HCT116 (cell line): Measurements from ENCODE around the gene RLF. TPM values are rescaled to one million over a fixed set of nuclear protein-coding genes. Genes with fewer than 3 reads are reported as not detected.

Experiments used
- ATAC-seq: fragments of 200-7000 bp; cut with Tn5 transposase; 2 replicates; pipeline ENCODE4 v1.9.1; 2020; ENCODE audit warnings: mild to moderate bottlenecking, moderate library complexity
- BruUV-seq: library from RNA; stranded (reverse); fragments of 400-500 nt; replicated peaks from 2 replicates; lab custom pipeline; 2021; lab: Mats Ljungman, UMichigan
- CTCF ChIA-PET: fragments of 300-600 bp; sonication (Branson Sonifier 250); formaldehyde crosslinking; loops from one replicate; lab custom pipeline; 2021; ENCODE audit warnings: antibody characterized with exemption; lab: Charles Lee
- POLR2A ChIA-PET: fragments of 300-600, 350-600 bp; sonication (Branson Sonifier 250); formaldehyde crosslinking; loops from one replicate; lab custom pipeline; 2021; ENCODE audit warnings: antibody characterized with exemption; lab: Charles Lee
- RAD21 ChIA-PET, 2 experiments: fragments of 300-600 bp; sonication (Branson Sonifier 250); formaldehyde crosslinking; loops; one replicate each; lab custom pipeline; 2023; ENCODE audit warnings: low total read pairs in 2 of 2; ENCODE audit not compliant: uncharacterized antibody in 2 of 2, unreplicated experiment in 2 of 2, low non-redundant PET in 1 of 2; lab: Charles Lee
- DNase-seq: peaks from one replicate; pipeline ENCODE4 v3.0.0-alpha.2; 2010; ENCODE audit warnings: low read depth, low spot score
- H2AFZ ChIP-seq: fragments of 200-600 bp; shearing (Covaris generic), sonication (generic); 2 replicates; pipeline ENCODE4 v1.6.1; 2017; ENCODE audit warnings: low read depth, mixed run types, mixed read lengths, antibody characterized with exemption, low read length; ENCODE audit not compliant: poor library complexity, severe bottlenecking
- H3K27ac ChIP-seq: 2 replicates; pipeline ENCODE4 v1.5.1; 2012; ENCODE audit warnings: low read depth, low read length
- H3K27me3 ChIP-seq: fragments of 200-600 bp; sonication (generic); 2 replicates; pipeline ENCODE4 v1.6.1; 2016; ENCODE audit warnings: mixed run types, low read length, mixed read lengths; ENCODE audit not compliant: insufficient read depth
- H3K36me3 ChIP-seq, 2 experiments: fragments of 200-500 bp in 1 of 2; fragments of 200-600 bp in 1 of 2; sonication (Bioruptor generic) in 1 of 2; sonication (generic) in 1 of 2; 2 replicates each; pipeline versions ENCODE4 v1.5.1 to v1.6.1; 2014 to 2016; ENCODE audit warnings: low read length in 2 of 2, inconsistent platforms in 1 of 2, mixed read lengths in 1 of 2, mixed run types in 1 of 2; ENCODE audit not compliant: insufficient read depth in 2 of 2, control insufficient read depth in 1 of 2
- H3K4me1 ChIP-seq, 2 experiments: fragments of 200-600 bp in 1 of 2; sonication (generic) in 1 of 2; 2 replicates each; pipeline versions ENCODE4 v1.5.1 to v1.6.1; 2012 to 2017; ENCODE audit warnings: low read length in 2 of 2, inconsistent platforms in 1 of 2, mild to moderate bottlenecking in 1 of 2, mixed read lengths in 1 of 2, mixed run types in 1 of 2, moderate library complexity in 1 of 2; ENCODE audit not compliant: insufficient read depth in 2 of 2, control insufficient read depth in 1 of 2
- H3K4me2 ChIP-seq: fragments of 200-600 bp; sonication (generic); 2 replicates; pipeline ENCODE4 v1.6.1; 2017; ENCODE audit warnings: mixed run types, low read length, mixed read lengths
- H3K4me3 ChIP-seq, 2 experiments: fragments of 200-600 bp in 1 of 2; sonication (generic) in 1 of 2; replicated peaks in 1 of 2; 2 replicates each; pipeline ENCODE4 v1.5.1; 2011 to 2016; ENCODE audit warnings: low read length in 2 of 2, control low read depth in 1 of 2, low read depth in 1 of 2, mild to moderate bottlenecking in 1 of 2, mixed read lengths in 1 of 2, mixed run types in 1 of 2
- H3K79me2 ChIP-seq: fragments of 200-600 bp; sonication (generic); 2 replicates; pipeline ENCODE4 v1.6.1; 2017; ENCODE audit warnings: mild to moderate bottlenecking, mixed run types, low read length, moderate library complexity, mixed read lengths; ENCODE audit not compliant: insufficient read depth
- H3K9ac ChIP-seq: fragments of 200-600 bp; sonication (generic); 2 replicates; pipeline ENCODE4 v1.6.1; 2016; ENCODE audit warnings: low read length, mixed read lengths
- H3K9me2 ChIP-seq: fragments of 200-600 bp; sonication (generic), shearing (Covaris generic); 2 replicates; pipeline ENCODE4 v1.6.1; 2017; ENCODE audit warnings: mixed run types, mild to moderate bottlenecking, moderate library complexity; ENCODE audit not compliant: insufficient read depth
- H3K9me3 ChIP-seq, 2 experiments: fragments of 200-500 bp in 1 of 2; fragments of 200-600 bp in 1 of 2; sonication (Bioruptor generic) in 1 of 2; sonication (generic) in 1 of 2; 2 replicates each; pipeline ENCODE4 v1.6.1; 2014 to 2017; ENCODE audit warnings: low read length in 2 of 2, mixed read lengths in 2 of 2, inconsistent platforms in 1 of 2, low read depth in 1 of 2, mild to moderate bottlenecking in 1 of 2, mixed run types in 1 of 2, moderate library complexity in 1 of 2; ENCODE audit not compliant: control insufficient read depth in 1 of 2, insufficient read depth in 1 of 2
- H4K20me1 ChIP-seq: fragments of 200-600 bp; sonication (generic), shearing (Covaris generic); 2 replicates; pipeline ENCODE4 v1.6.1; 2017; ENCODE audit warnings: mixed run types, mild to moderate bottlenecking, moderate library complexity; ENCODE audit not compliant: insufficient read depth
- ATF3 ChIP-seq: IDR thresholded peaks from 2 replicates; pipeline ENCODE4 v1.6.1; 2012
- CBX3 ChIP-seq: IDR thresholded peaks from 2 replicates; pipeline ENCODE4 v1.6.1; 2012; ENCODE audit warnings: low read depth
- CEBPB ChIP-seq: IDR thresholded peaks from 2 replicates; pipeline ENCODE4 v1.6.1; 2012; ENCODE audit warnings: low read depth
- EGR1 ChIP-seq: IDR thresholded peaks from 2 replicates; pipeline ENCODE4 v1.6.1; 2012; ENCODE audit warnings: low read depth
- EZH2 ChIP-seq: fragments of 200-600 bp; sonication (generic); IDR thresholded peaks from 2 replicates; pipeline ENCODE4 v1.6.1; 2017; ENCODE audit warnings: antibody characterized with exemption, mixed run types
- FOSL1 ChIP-seq: IDR thresholded peaks from 2 replicates; pipeline ENCODE4 v1.6.1; 2012; ENCODE audit warnings: low read depth
- MAX ChIP-seq: IDR thresholded peaks from 2 replicates; pipeline ENCODE4 v1.6.1; 2012
- POLR2A ChIP-seq: IDR thresholded peaks from 2 replicates; pipeline ENCODE4 v1.7.0; 2011; ENCODE audit warnings: borderline replicate concordance; ENCODE audit not compliant: insufficient read depth, insufficient read length; ENCODE audit errors: extremely low read depth
- POLR2AphosphoS5 ChIP-seq: IDR thresholded peaks from 2 replicates; pipeline ENCODE4 v1.6.1; 2011; ENCODE audit warnings: mild to moderate bottlenecking, low read depth, low read length, moderate library complexity
- RAD21 ChIP-seq: IDR thresholded peaks from 2 replicates; pipeline ENCODE4 v1.6.1; 2012; ENCODE audit warnings: low read depth, mild to moderate bottlenecking
- SIN3A ChIP-seq: IDR thresholded peaks from 2 replicates; pipeline ENCODE4 v1.6.1; 2012; ENCODE audit warnings: low read depth
- SP1 ChIP-seq: IDR thresholded peaks from 2 replicates; pipeline ENCODE4 v1.6.1; 2012; ENCODE audit warnings: low read depth
- SRF ChIP-seq: IDR thresholded peaks from 2 replicates; pipeline ENCODE4 v1.6.1; 2012; ENCODE audit warnings: low read depth
- TCF7L2 ChIP-seq: IDR thresholded peaks from 2 replicates; pipeline ENCODE4 v1.7.0; 2011; ENCODE audit warnings: borderline replicate concordance, inconsistent platforms; ENCODE audit not compliant: insufficient read depth, insufficient read length; ENCODE audit errors: extremely low read depth
- ZFX ChIP-seq: fragments of 450-650 bp; IDR thresholded peaks from 2 replicates; pipeline ENCODE4 v1.6.1; 2017
- ZNF274 ChIP-seq: fragments of 200-500 bp; sonication (Bioruptor generic); IDR thresholded peaks from 2 replicates; pipeline ENCODE4 v1.6.1; 2014; ENCODE audit warnings: mild to moderate bottlenecking, low read depth, low read length, inconsistent platforms
- intact Hi-C: fragments of 100-400 bp; cut with micrococcal nuclease; formaldehyde crosslinking; loops from 2 replicates; pipeline ENCODE4 v1.10.0; 2022
- total RNA-seq: library from RNA; stranded (reverse); gene quantifications from one replicate; pipeline ENCODE4 v1.2.1, GENCODE V29; 2021; ENCODE audit not compliant: unreplicated experiment

Gene RLF
- total RNA-seq, 1 experiment from 2014 or later = 20.5 TPM

GRCh38 chr1:40179496-40180089, 18.4 kb downstream of the RLF start:
- DNase-seq = no peak
- intact Hi-C loops = no loop called here
- no peak for ATAC-seq
- ChIA-PET CTCF (no interaction called here), POLR2A (no interaction called here), RAD21 (interaction anchor here in 1 of 2 experiments (0.7 kb wide), 1 partner anchor 28 kb away, joined by 3 read pairs; no protein-coding TSS in a partner anchor)
- Histone ChIP-seq H4K20me1 (peaks cover 22% of the 10 kb centered on the region), H3K27ac (no peak overlapping the region), H3K4me3 (no peak overlapping the region), H3K9me3 (no peaks in the 10 kb centered on the region), H3K4me2 (no peak overlapping the region), H3K79me2 (peaks cover 100% of the 10 kb centered on the region), H3K36me3 (no peaks in the 10 kb centered on the region), H2AFZ (no peak overlapping the region), H3K9ac (no peak overlapping the region), H3K4me1 (peaks cover 0 to 7% of the 10 kb centered on the region in 2 experiments; a peak in 1 of 4 replicates), H3K27me3 (no peaks in the 10 kb centered on the region), H3K9me2 (no peaks in the 10 kb centered on the region)
- TF ChIP-seq SP1 = no peak
- no peak for TF ChIP-seq SRF
- TF ChIP-seq POLR2A = no peak
- no peak for TF ChIP-seq ATF3
- no peak for TF ChIP-seq CBX3
- TF ChIP-seq RAD21 = no peak
- TF ChIP-seq ZNF274 = no peak
- no peak for TF ChIP-seq POLR2AphosphoS5
- no peak for TF ChIP-seq FOSL1
- no peak for TF ChIP-seq SIN3A
- TF ChIP-seq MAX = no peak
- no peak for TF ChIP-seq CEBPB
- TF ChIP-seq TCF7L2 = no peak
- TF ChIP-seq EZH2 = no peak
- no peak for TF ChIP-seq EGR1
- no peak for TF ChIP-seq ZFX
- BruUV-seq = no TSS peak
